ENCODE results near the gene GTF2H4. TPM values are rescaled to one million over a fixed set of nuclear protein-coding genes. Genes with fewer than 3 reads are reported as not detected.
"Not testable (repeated sequence)": the region's sequence is repeated elsewhere in the genome, so short reads cannot be mapped to it uniquely, and the experiment has no call there.

The GTF2H4 gene
- polyA plus RNA-seq, 10 donors = 18.8 to 29.7 (median 21.6) TPM

GRCh38 chr6:30917041-30917440 is 9.0 kb downstream of the GTF2H4 start:
- DNase-seq = no peak

- DNase-seq = no peak
Observed at GRCh38 chr6:30917487-30917886, 9.5 kb downstream of the GTF2H4 start.

- no peak for DNase-seq
Observed at GRCh38 chr6:30918670-30919069, 10.7 kb downstream of the GTF2H4 start.

- DNase-seq = no peak
Observed at GRCh38 chr6:30922447-30922852, 14.4 kb downstream of the GTF2H4 start.

- DNase-seq = not testable (repeated sequence)
Observed at GRCh38 chr6:30924040-30924627, 16.1 kb downstream of the GTF2H4 start.

GRCh38 chr6:30926644-30927043 is 18.6 kb downstream of the GTF2H4 start:
- DNase-seq = no peak

GRCh38 chr6:30927080-30927479 is 19.1 kb downstream of the GTF2H4 start:
- not testable (repeated sequence) for DNase-seq

GRCh38 chr6:30928677-30929076 is 20.7 kb downstream of the GTF2H4 start:
- DNase-seq = no peak

GRCh38 chr6:30930506-30930905 is 22.5 kb downstream of the GTF2H4 start:
- no peak for DNase-seq

- DNase-seq = no peak
Observed at GRCh38 chr6:30931272-30931671, 23.3 kb downstream of the GTF2H4 start.

- DNase-seq = no peak
Observed at GRCh38 chr6:30931969-30932645, 24.1 kb downstream of the GTF2H4 start, which contains the start of gene SFTA2. TSS of gene SFTA2 (minus strand) at chr6:30932170. CDS start at chr6:30932096, 74 bp downstream.

GRCh38 chr6:30932665-30933365 is 24.8 kb downstream of the GTF2H4 start:
- no peak for DNase-seq

GRCh38 chr6:30935018-30935417 is 27.0 kb downstream of the GTF2H4 start:
- no peak for DNase-seq

- no peak for DNase-seq
Observed at GRCh38 chr6:30937265-30937664, 29.3 kb downstream of the GTF2H4 start.

GRCh38 chr6:30938730-30939129 is 30.7 kb downstream of the GTF2H4 start:
- DNase-seq = no peak

GRCh38 chr6:30939473-30939872 is 31.5 kb downstream of the GTF2H4 start:
- no peak for DNase-seq

- no peak for DNase-seq
Observed at GRCh38 chr6:30940361-30940986, 32.5 kb downstream of the GTF2H4 start, which contains the start of gene MUCL3. TSS of gene MUCL3 (plus strand) at chr6:30940973. CDS start at chr6:30941000, 27 bp downstream.

- DNase-seq = peak; percentile 15 to 54 (median 51)
Observed at GRCh38 chr6:30942338-30943060, 34.5 kb downstream of the GTF2H4 start.

GRCh38 chr6:30944051-30944450 is 36.0 kb downstream of the GTF2H4 start:
- no peak for DNase-seq

GRCh38 chr6:30945281-30945680 is 37.3 kb downstream of the GTF2H4 start:
- DNase-seq = no peak

GRCh38 chr6:30947231-30947630 is 39.2 kb downstream of the GTF2H4 start:
- no peak for DNase-seq

GRCh38 chr6:30948811-30949210 is 40.8 kb downstream of the GTF2H4 start:
- DNase-seq = no peak
